ENCODE data around the gene GALNT9.
A peak's percentile ranks its signal among the peaks of the same experiment; 100 is the strongest.

The GALNT9 gene

DNA sequence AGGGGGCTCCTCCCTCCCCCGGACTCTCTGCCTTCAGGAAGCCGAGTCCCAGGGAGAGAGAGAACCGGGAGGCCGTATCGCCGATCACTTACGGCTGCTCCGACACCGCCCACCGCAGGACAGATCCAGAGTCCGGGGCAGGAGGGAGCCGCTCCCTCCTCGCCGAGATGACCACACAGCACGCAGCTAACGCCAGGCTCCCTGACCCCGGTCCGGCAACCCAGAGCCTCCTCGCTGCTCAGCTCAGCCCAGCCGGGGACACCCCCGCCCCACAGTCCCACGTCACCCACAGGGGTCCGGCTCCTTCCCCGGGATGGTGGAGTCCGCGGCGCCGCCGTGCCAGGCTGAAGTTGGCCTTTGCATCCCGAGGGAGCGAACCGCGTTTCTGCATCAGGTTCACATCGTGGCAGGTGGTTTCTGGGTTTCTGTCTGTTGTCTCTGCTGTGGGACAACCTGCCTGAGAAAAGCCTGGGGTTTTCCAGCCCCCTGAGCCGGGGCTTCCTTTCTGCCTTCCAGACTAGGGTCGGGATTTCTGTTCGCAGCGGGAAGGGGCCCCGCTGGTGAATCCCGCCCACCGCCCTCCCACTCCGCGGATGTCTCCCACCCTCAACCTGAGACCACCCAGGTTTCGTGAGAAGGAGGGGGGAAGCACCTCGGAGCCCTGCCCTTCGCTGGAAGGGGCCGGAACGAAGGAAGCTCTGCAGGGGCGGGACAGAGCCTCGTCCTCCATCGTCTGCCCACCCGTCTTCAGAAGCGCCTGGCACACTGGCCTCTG, 123.9 kb downstream of the GALNT9 start:
- no peak for DNase-seq (ENCODE audit: low read depth)
- TF ChIP-seq, protein P1, sequence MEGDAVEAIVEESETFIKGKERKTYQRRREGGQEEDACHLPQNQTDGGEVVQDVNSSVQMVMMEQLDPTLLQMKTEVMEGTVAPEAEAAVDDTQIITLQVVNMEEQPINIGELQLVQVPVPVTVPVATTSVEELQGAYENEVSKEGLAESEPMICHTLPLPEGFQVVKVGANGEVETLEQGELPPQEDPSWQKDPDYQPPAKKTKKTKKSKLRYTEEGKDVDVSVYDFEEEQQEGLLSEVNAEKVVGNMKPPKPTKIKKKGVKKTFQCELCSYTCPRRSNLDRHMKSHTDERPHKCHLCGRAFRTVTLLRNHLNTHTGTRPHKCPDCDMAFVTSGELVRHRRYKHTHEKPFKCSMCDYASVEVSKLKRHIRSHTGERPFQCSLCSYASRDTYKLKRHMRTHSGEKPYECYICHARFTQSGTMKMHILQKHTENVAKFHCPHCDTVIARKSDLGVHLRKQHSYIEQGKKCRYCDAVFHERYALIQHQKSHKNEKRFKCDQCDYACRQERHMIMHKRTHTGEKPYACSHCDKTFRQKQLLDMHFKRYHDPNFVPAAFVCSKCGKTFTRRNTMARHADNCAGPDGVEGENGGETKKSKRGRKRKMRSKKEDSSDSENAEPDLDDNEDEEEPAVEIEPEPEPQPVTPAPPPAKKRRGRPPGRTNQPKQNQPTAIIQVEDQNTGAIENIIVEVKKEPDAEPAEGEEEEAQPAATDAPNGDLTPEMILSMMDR (conservative IDR thresholded peaks at IDR 0.05; ENCODE audit: control insufficient read depth, insufficient read depth, low read depth, low read length), result no peak
- H3K4me3 ChIP-seq (ENCODE audit: control insufficient read depth, low read depth, low read length), result no peak overlapping the region

DNA sequence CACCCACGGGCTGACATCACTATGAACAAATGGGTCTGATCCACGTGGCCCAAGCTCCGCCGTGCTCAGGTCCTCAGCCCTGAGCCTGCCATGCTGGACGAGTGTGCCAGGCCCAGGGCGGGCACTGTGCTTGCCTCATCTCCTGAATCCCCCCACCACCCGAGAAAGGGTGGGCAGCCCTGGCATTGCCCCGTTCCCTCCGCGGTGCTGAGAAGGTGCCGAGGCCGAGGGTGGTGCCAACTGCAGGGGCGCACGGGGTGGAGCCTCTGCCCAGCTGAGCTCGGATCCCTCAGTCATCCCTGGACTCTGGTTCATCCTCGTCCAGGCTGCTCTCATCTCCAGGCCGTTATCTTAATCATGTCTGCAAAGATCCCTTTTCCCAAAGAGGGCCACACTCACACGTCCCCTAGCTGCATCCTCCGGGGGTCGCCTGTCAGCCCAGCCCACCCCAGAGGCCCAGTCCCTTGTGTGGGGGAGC, 124.6 kb downstream of the GALNT9 start:
- no peak for DNase-seq (ENCODE audit: low read depth)
- no peak overlapping the region for H3K4me3 ChIP-seq (ENCODE audit: control insufficient read depth, low read depth, low read length)
- TF ChIP-seq, protein P1 (conservative IDR thresholded peaks at IDR 0.05; ENCODE audit: control insufficient read depth, insufficient read depth, low read depth, low read length), result no peak

DNA sequence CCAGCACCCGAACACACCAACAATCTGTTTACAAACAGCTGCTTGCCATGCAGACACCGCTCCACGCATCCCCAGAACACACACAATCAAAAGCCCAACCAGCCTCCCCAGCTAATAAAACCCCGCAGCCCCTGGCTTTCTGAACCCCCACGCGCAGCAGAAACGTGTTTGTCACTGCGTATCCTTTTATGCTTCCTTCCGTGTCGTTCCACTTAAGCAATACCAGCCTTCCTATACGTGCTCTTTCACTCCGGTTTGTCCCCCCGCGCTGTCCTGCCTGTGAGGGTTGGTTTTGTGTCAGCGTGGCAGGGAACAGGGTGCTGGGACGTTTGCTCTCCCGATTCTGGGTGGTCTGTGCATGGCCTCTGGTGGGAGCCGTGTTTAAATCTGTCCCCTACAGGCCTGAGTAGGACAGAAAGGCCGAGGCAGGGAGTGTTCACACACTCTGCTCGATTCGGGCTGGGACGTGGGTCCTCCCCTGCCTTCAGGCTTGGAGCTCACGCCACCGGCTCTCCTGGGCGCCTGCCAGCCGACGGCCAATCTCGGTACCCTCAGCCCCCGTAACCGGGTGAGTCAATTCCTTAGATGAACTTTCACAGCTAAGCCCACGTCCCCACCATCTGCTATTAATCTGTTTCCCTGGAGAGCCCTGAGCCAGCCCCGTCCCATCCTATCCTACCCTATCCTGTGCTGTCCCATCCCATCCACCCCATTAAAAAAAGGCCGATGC, 125.2 kb downstream of the GALNT9 start:
- TF ChIP-seq, protein P1 (conservative IDR thresholded peaks at IDR 0.05; ENCODE audit: control insufficient read depth, insufficient read depth, low read depth, low read length), result no peak
- DNase-seq (ENCODE audit: low read depth), result peak; percentile 66
- H3K4me3 ChIP-seq (ENCODE audit: control insufficient read depth, low read depth, low read length), result no peak overlapping the region

DNA sequence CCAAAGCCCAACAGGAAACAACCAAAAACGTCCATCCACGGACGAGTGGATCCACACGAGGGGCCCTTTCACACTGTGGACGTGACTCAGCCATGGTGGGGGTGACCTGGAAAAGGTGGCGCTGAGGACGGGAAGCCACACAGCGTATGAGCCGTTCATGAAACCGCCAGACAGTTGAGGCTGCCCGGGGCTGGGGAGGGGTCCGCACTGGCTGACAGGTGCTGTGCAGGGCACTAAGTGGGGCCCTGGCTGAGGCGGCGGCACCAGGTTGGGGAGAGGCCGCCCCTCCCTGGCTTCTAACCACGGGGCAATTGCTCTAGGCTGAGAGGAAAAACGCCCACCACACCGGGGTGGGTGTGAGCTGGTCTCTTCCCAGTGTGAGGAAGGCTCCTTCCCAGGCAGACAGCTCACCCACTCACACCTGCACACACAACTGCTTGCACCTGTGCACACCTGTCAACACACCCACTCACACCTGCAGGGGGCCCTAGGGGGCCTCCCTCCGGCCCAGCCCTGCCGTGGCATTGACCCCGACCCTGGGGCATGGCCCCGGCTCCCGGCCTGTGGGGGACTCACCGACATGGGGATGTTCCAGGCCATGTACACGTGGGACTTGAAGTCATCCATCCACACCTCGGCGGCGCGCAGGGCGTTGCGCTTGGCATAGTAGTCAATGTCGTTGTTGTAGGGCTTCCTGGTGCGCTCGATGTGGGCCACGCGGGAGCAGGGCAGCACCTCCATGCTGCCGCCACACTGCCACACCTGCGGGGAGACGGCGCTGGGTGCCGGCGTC, 126.3 kb downstream of the GALNT9 start:
- no peak overlapping the region for H3K4me3 ChIP-seq (ENCODE audit: control insufficient read depth, low read depth, low read length)
- TF ChIP-seq, protein P1 (conservative IDR thresholded peaks at IDR 0.05; ENCODE audit: control insufficient read depth, insufficient read depth, low read depth, low read length), result no peak
- DNase-seq (ENCODE audit: low read depth), result no peak

DNA sequence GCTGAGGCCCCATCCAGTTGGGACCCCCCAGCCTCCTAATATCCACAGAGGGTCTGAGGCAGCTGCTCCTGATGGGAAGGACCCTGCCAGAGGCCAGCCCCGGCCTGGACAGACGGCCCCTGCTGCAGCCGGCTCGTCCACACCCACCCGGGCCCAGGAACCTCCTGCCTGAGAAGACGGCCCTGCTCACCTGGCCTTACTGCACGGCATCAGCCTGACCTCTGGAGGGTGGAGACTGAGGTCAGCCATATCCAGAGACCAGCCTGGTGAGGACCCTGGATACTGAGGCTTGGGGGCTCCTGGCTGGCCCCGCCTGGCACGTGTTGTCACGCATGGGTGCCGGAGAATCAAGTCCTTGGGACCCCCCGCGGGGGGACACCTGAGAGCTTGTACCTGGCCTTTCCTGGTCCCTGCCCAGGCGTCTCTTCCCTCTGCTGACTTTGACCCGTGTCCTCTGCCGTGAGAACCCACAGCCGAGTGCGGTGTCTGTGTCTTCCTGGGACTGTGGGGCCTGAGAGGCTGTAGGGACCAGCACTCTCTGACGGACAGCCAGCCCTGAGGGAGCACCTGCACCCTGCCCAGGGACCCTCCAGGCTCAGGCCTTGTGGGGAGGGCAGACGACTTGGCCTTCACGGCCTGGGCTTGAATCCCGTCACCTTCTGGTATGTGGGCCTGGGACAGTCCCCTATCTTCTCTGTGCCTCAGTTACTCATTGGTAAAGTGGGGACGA, 127.8 kb downstream of the GALNT9 start:
- TF ChIP-seq, protein P1 (conservative IDR thresholded peaks at IDR 0.05; ENCODE audit: control insufficient read depth, insufficient read depth, low read depth, low read length), result no peak
- no peak overlapping the region for H3K4me3 ChIP-seq (ENCODE audit: control insufficient read depth, low read depth, low read length)
- no peak for DNase-seq (ENCODE audit: low read depth)

DNA sequence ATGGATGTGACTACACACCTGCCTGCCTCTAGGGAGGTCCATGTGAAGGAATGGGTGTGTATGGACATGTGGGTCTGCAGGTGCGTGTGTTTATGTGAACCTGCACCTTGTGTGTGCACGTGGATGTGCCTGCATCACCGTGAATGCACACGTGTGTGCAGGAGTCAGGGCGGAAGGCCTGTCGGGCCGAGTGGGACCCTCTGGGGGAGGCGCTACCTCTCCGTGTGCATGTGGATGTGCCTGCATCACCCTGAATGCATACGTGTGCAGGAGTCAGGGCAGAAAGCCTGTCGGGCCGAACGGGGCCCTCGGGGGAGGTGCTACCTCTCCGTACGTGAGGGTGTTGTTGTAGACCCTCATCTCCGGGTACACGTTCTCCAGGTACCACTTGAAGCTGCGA, 128.6 kb downstream of the GALNT9 start:
- TF ChIP-seq, protein P1 (conservative IDR thresholded peaks at IDR 0.05; ENCODE audit: control insufficient read depth, insufficient read depth, low read depth, low read length), result no peak
- no peak overlapping the region for H3K4me3 ChIP-seq (ENCODE audit: control insufficient read depth, low read depth, low read length)
- no peak for DNase-seq (ENCODE audit: low read depth)

Measured in fibroblast of mammary gland (primary cell).